HCT116 (cell line): ENCODE data around the gene ZNF462. TPM values are rescaled to one million over a fixed set of nuclear protein-coding genes. Genes with fewer than 3 reads are reported as not detected.

Experiments used
- ATAC-seq: fragments of 200-7000 bp; cut with Tn5 transposase; 2 replicates; pipeline ENCODE4 v1.9.1; 2020; ENCODE audit warnings: mild to moderate bottlenecking, moderate library complexity
- BruUV-seq: library from RNA; stranded (reverse); fragments of 400-500 nt; replicated peaks from 2 replicates; lab custom pipeline; 2021; lab: Mats Ljungman, UMichigan
- CTCF ChIA-PET: fragments of 300-600 bp; sonication (Branson Sonifier 250); formaldehyde crosslinking; loops from one replicate; lab custom pipeline; 2021; ENCODE audit warnings: antibody characterized with exemption; lab: Charles Lee
- POLR2A ChIA-PET: fragments of 300-600, 350-600 bp; sonication (Branson Sonifier 250); formaldehyde crosslinking; loops from one replicate; lab custom pipeline; 2021; ENCODE audit warnings: antibody characterized with exemption; lab: Charles Lee
- RAD21 ChIA-PET, 2 experiments: fragments of 300-600 bp; sonication (Branson Sonifier 250); formaldehyde crosslinking; loops; one replicate each; lab custom pipeline; 2023; ENCODE audit warnings: low total read pairs in 2 of 2; ENCODE audit not compliant: uncharacterized antibody in 2 of 2, unreplicated experiment in 2 of 2, low non-redundant PET in 1 of 2; lab: Charles Lee
- DNase-seq: peaks from one replicate; pipeline ENCODE4 v3.0.0-alpha.2; 2010; ENCODE audit warnings: low read depth, low spot score
- H2AFZ ChIP-seq: fragments of 200-600 bp; shearing (Covaris generic), sonication (generic); 2 replicates; pipeline ENCODE4 v1.6.1; 2017; ENCODE audit warnings: low read depth, mixed run types, mixed read lengths, antibody characterized with exemption, low read length; ENCODE audit not compliant: poor library complexity, severe bottlenecking
- H3K27ac ChIP-seq: 2 replicates; pipeline ENCODE4 v1.5.1; 2012; ENCODE audit warnings: low read depth, low read length
- H3K27me3 ChIP-seq: fragments of 200-600 bp; sonication (generic); 2 replicates; pipeline ENCODE4 v1.6.1; 2016; ENCODE audit warnings: mixed run types, low read length, mixed read lengths; ENCODE audit not compliant: insufficient read depth
- H3K36me3 ChIP-seq, 2 experiments: fragments of 200-500 bp in 1 of 2; fragments of 200-600 bp in 1 of 2; sonication (Bioruptor generic) in 1 of 2; sonication (generic) in 1 of 2; 2 replicates each; pipeline versions ENCODE4 v1.5.1 to v1.6.1; 2014 to 2016; ENCODE audit warnings: low read length in 2 of 2, inconsistent platforms in 1 of 2, mixed read lengths in 1 of 2, mixed run types in 1 of 2; ENCODE audit not compliant: insufficient read depth in 2 of 2, control insufficient read depth in 1 of 2
- H3K4me1 ChIP-seq, 2 experiments: fragments of 200-600 bp in 1 of 2; sonication (generic) in 1 of 2; 2 replicates each; pipeline versions ENCODE4 v1.5.1 to v1.6.1; 2012 to 2017; ENCODE audit warnings: low read length in 2 of 2, inconsistent platforms in 1 of 2, mild to moderate bottlenecking in 1 of 2, mixed read lengths in 1 of 2, mixed run types in 1 of 2, moderate library complexity in 1 of 2; ENCODE audit not compliant: insufficient read depth in 2 of 2, control insufficient read depth in 1 of 2
- H3K4me2 ChIP-seq: fragments of 200-600 bp; sonication (generic); 2 replicates; pipeline ENCODE4 v1.6.1; 2017; ENCODE audit warnings: mixed run types, low read length, mixed read lengths
- H3K4me3 ChIP-seq, 2 experiments: fragments of 200-600 bp in 1 of 2; sonication (generic) in 1 of 2; replicated peaks in 1 of 2; 2 replicates each; pipeline ENCODE4 v1.5.1; 2011 to 2016; ENCODE audit warnings: low read length in 2 of 2, control low read depth in 1 of 2, low read depth in 1 of 2, mild to moderate bottlenecking in 1 of 2, mixed read lengths in 1 of 2, mixed run types in 1 of 2
- H3K79me2 ChIP-seq: fragments of 200-600 bp; sonication (generic); 2 replicates; pipeline ENCODE4 v1.6.1; 2017; ENCODE audit warnings: mild to moderate bottlenecking, mixed run types, low read length, moderate library complexity, mixed read lengths; ENCODE audit not compliant: insufficient read depth
- H3K9ac ChIP-seq: fragments of 200-600 bp; sonication (generic); 2 replicates; pipeline ENCODE4 v1.6.1; 2016; ENCODE audit warnings: low read length, mixed read lengths
- H3K9me2 ChIP-seq: fragments of 200-600 bp; sonication (generic), shearing (Covaris generic); 2 replicates; pipeline ENCODE4 v1.6.1; 2017; ENCODE audit warnings: mixed run types, mild to moderate bottlenecking, moderate library complexity; ENCODE audit not compliant: insufficient read depth
- H3K9me3 ChIP-seq, 2 experiments: fragments of 200-500 bp in 1 of 2; fragments of 200-600 bp in 1 of 2; sonication (Bioruptor generic) in 1 of 2; sonication (generic) in 1 of 2; 2 replicates each; pipeline ENCODE4 v1.6.1; 2014 to 2017; ENCODE audit warnings: low read length in 2 of 2, mixed read lengths in 2 of 2, inconsistent platforms in 1 of 2, low read depth in 1 of 2, mild to moderate bottlenecking in 1 of 2, mixed run types in 1 of 2, moderate library complexity in 1 of 2; ENCODE audit not compliant: control insufficient read depth in 1 of 2, insufficient read depth in 1 of 2
- H4K20me1 ChIP-seq: fragments of 200-600 bp; sonication (generic), shearing (Covaris generic); 2 replicates; pipeline ENCODE4 v1.6.1; 2017; ENCODE audit warnings: mixed run types, mild to moderate bottlenecking, moderate library complexity; ENCODE audit not compliant: insufficient read depth
- CBX3 ChIP-seq: IDR thresholded peaks from 2 replicates; pipeline ENCODE4 v1.6.1; 2012; ENCODE audit warnings: low read depth
- CEBPB ChIP-seq: IDR thresholded peaks from 2 replicates; pipeline ENCODE4 v1.6.1; 2012; ENCODE audit warnings: low read depth
- FOSL1 ChIP-seq: IDR thresholded peaks from 2 replicates; pipeline ENCODE4 v1.6.1; 2012; ENCODE audit warnings: low read depth
- JUND ChIP-seq: IDR thresholded peaks from 2 replicates; pipeline ENCODE4 v1.6.1; 2012
- MAX ChIP-seq: IDR thresholded peaks from 2 replicates; pipeline ENCODE4 v1.6.1; 2012
- POLR2A ChIP-seq: IDR thresholded peaks from 2 replicates; pipeline ENCODE4 v1.7.0; 2011; ENCODE audit warnings: borderline replicate concordance; ENCODE audit not compliant: insufficient read depth, insufficient read length; ENCODE audit errors: extremely low read depth
- POLR2AphosphoS5 ChIP-seq: IDR thresholded peaks from 2 replicates; pipeline ENCODE4 v1.6.1; 2011; ENCODE audit warnings: mild to moderate bottlenecking, low read depth, low read length, moderate library complexity
- RAD21 ChIP-seq: IDR thresholded peaks from 2 replicates; pipeline ENCODE4 v1.6.1; 2012; ENCODE audit warnings: low read depth, mild to moderate bottlenecking
- REST ChIP-seq: IDR thresholded peaks from 2 replicates; pipeline ENCODE4 v1.6.1; 2012; ENCODE audit warnings: low read depth
- SP1 ChIP-seq: IDR thresholded peaks from 2 replicates; pipeline ENCODE4 v1.6.1; 2012; ENCODE audit warnings: low read depth
- YY1 ChIP-seq: IDR thresholded peaks from 2 replicates; pipeline ENCODE4 v1.6.1; 2011; ENCODE audit warnings: low read length, low read depth, moderate library complexity, mild to moderate bottlenecking; ENCODE audit not compliant: insufficient replicate concordance; ENCODE audit errors: extremely low read depth
- ZFX ChIP-seq: fragments of 450-650 bp; IDR thresholded peaks from 2 replicates; pipeline ENCODE4 v1.6.1; 2017
- ZNF274 ChIP-seq: fragments of 200-500 bp; sonication (Bioruptor generic); IDR thresholded peaks from 2 replicates; pipeline ENCODE4 v1.6.1; 2014; ENCODE audit warnings: mild to moderate bottlenecking, low read depth, low read length, inconsistent platforms
- intact Hi-C: fragments of 100-400 bp; cut with micrococcal nuclease; formaldehyde crosslinking; loops from 2 replicates; pipeline ENCODE4 v1.10.0; 2022
- total RNA-seq: library from RNA; stranded (reverse); gene quantifications from one replicate; pipeline ENCODE4 v1.2.1, GENCODE V29; 2021; ENCODE audit not compliant: unreplicated experiment
- TF ChIP-seq, protein P1 (sequence below): IDR thresholded peaks from 2 replicates; pipeline ENCODE4 v1.6.1; 2011; ENCODE audit warnings: mild to moderate bottlenecking, low read length, moderate library complexity; ENCODE audit not compliant: insufficient replicate concordance; ENCODE audit errors: extremely low read depth
- TF ChIP-seq, protein P2 (sequence below), 3 experiments: fragments of 200-600 bp in 1 of 3; sonication (generic) in 1 of 3; IDR thresholded peaks in 2 of 3; conservative IDR thresholded peaks in 1 of 3; 2 replicates each; pipeline ENCODE4 v1.5.1; 2012 to 2017; ENCODE audit warnings: low read depth in 2 of 3, low read length in 2 of 3, antibody characterized with exemption in 1 of 3, borderline replicate concordance in 1 of 3, control low read depth in 1 of 3, mild to moderate bottlenecking in 1 of 3, mixed read lengths in 1 of 3, mixed run types in 1 of 3, moderate library complexity in 1 of 3; ENCODE audit not compliant: insufficient read depth in 1 of 3

ZNF462 gene
- total RNA-seq, 1 experiment from 2014 or later: 18.1 TPM

GRCh38 chr9:106961623-106962022, 98.7 kb downstream of the ZNF462 start:
- Histone ChIP-seq H3K9me2 (no peaks in the 10 kb centered on the region), H3K36me3 (no peaks in the 10 kb centered on the region), H3K4me3 (no peak overlapping the region), H4K20me1 (no peaks in the 10 kb centered on the region), H3K79me2 (no peaks in the 10 kb centered on the region), H3K9ac (no peak overlapping the region), H3K9me3 (no peaks in the 10 kb centered on the region), H3K4me1 (no peaks in the 10 kb centered on the region), H3K27me3 (no peaks in the 10 kb centered on the region), H2AFZ (no peak overlapping the region)
- no peak for DNase-seq
- POLR2A ChIA-PET: no interaction called here
- ATAC-seq: no peak
- BruUV-seq: no TSS peak
- RAD21 ChIA-PET: no interaction called here
- TF ChIP-seq YY1 (no peak), CBX3 (no peak), JUND (no peak), SP1 (no peak), FOSL1 (no peak), MAX (no peak), POLR2AphosphoS5 (no peak), CEBPB (no peak), ZNF274 (no peak), REST (no peak), POLR2A (no peak), ZFX (no peak), RAD21 (no peak)
- TF ChIP-seq, protein P1, sequence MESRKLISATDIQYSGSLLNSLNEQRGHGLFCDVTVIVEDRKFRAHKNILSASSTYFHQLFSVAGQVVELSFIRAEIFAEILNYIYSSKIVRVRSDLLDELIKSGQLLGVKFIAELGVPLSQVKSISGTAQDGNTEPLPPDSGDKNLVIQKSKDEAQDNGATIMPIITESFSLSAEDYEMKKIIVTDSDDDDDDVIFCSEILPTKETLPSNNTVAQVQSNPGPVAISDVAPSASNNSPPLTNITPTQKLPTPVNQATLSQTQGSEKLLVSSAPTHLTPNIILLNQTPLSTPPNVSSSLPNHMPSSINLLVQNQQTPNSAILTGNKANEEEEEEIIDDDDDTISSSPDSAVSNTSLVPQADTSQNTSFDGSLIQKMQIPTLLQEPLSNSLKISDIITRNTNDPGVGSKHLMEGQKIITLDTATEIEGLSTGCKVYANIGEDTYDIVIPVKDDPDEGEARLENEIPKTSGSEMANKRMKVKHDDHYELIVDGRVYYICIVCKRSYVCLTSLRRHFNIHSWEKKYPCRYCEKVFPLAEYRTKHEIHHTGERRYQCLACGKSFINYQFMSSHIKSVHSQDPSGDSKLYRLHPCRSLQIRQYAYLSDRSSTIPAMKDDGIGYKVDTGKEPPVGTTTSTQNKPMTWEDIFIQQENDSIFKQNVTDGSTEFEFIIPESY: no peak
- TF ChIP-seq, protein P2, sequence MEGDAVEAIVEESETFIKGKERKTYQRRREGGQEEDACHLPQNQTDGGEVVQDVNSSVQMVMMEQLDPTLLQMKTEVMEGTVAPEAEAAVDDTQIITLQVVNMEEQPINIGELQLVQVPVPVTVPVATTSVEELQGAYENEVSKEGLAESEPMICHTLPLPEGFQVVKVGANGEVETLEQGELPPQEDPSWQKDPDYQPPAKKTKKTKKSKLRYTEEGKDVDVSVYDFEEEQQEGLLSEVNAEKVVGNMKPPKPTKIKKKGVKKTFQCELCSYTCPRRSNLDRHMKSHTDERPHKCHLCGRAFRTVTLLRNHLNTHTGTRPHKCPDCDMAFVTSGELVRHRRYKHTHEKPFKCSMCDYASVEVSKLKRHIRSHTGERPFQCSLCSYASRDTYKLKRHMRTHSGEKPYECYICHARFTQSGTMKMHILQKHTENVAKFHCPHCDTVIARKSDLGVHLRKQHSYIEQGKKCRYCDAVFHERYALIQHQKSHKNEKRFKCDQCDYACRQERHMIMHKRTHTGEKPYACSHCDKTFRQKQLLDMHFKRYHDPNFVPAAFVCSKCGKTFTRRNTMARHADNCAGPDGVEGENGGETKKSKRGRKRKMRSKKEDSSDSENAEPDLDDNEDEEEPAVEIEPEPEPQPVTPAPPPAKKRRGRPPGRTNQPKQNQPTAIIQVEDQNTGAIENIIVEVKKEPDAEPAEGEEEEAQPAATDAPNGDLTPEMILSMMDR (IDR thresholded peaks at IDR 0.05 in 2 of 3, conservative IDR thresholded peaks at IDR 0.05 in 1 of 3; ENCODE audit: borderline replicate concordance in 1 of 3, insufficient read depth in 1 of 3, low read depth in 2 of 3, low read length in 2 of 3): no peak
- TF ChIP-seq, all 23 proteins: peak for 0
- CTCF ChIA-PET: no interaction called here
- intact Hi-C loops: no loop called here
- no peak overlapping the region for H3K4me2 ChIP-seq
- no peak overlapping the region for H3K27ac ChIP-seq
